HCT116 (cell line): ENCODE data around the gene ITPKB. TPM values are rescaled to one million over a fixed set of nuclear protein-coding genes. Genes with fewer than 3 reads are reported as not detected.

ENCODE experiments used
- ATAC-seq: fragments of 200-7000 bp; cut with Tn5 transposase; 2 replicates; pipeline ENCODE4 v1.9.1; 2020; ENCODE audit warnings: mild to moderate bottlenecking, moderate library complexity
- BruUV-seq: library from RNA; stranded (reverse); fragments of 400-500 nt; replicated peaks from 2 replicates; lab custom pipeline; 2021; lab: Mats Ljungman, UMichigan
- CTCF ChIA-PET: fragments of 300-600 bp; sonication (Branson Sonifier 250); formaldehyde crosslinking; loops from one replicate; lab custom pipeline; 2021; ENCODE audit warnings: antibody characterized with exemption; lab: Charles Lee
- POLR2A ChIA-PET: fragments of 300-600, 350-600 bp; sonication (Branson Sonifier 250); formaldehyde crosslinking; loops from one replicate; lab custom pipeline; 2021; ENCODE audit warnings: antibody characterized with exemption; lab: Charles Lee
- RAD21 ChIA-PET, 2 experiments: fragments of 300-600 bp; sonication (Branson Sonifier 250); formaldehyde crosslinking; loops; one replicate each; lab custom pipeline; 2023; ENCODE audit warnings: low total read pairs in 2 of 2; ENCODE audit not compliant: uncharacterized antibody in 2 of 2, unreplicated experiment in 2 of 2, low non-redundant PET in 1 of 2; lab: Charles Lee
- DNase-seq: peaks from one replicate; pipeline ENCODE4 v3.0.0-alpha.2; 2010; ENCODE audit warnings: low read depth, low spot score
- H2AFZ ChIP-seq: fragments of 200-600 bp; shearing (Covaris generic), sonication (generic); 2 replicates; pipeline ENCODE4 v1.6.1; 2017; ENCODE audit warnings: low read depth, mixed run types, mixed read lengths, antibody characterized with exemption, low read length; ENCODE audit not compliant: poor library complexity, severe bottlenecking
- H3K27ac ChIP-seq: 2 replicates; pipeline ENCODE4 v1.5.1; 2012; ENCODE audit warnings: low read depth, low read length
- H3K27me3 ChIP-seq: fragments of 200-600 bp; sonication (generic); 2 replicates; pipeline ENCODE4 v1.6.1; 2016; ENCODE audit warnings: mixed run types, low read length, mixed read lengths; ENCODE audit not compliant: insufficient read depth
- H3K36me3 ChIP-seq, 2 experiments: fragments of 200-500 bp in 1 of 2; fragments of 200-600 bp in 1 of 2; sonication (Bioruptor generic) in 1 of 2; sonication (generic) in 1 of 2; 2 replicates each; pipeline versions ENCODE4 v1.5.1 to v1.6.1; 2014 to 2016; ENCODE audit warnings: low read length in 2 of 2, inconsistent platforms in 1 of 2, mixed read lengths in 1 of 2, mixed run types in 1 of 2; ENCODE audit not compliant: insufficient read depth in 2 of 2, control insufficient read depth in 1 of 2
- H3K4me1 ChIP-seq, 2 experiments: fragments of 200-600 bp in 1 of 2; sonication (generic) in 1 of 2; 2 replicates each; pipeline versions ENCODE4 v1.5.1 to v1.6.1; 2012 to 2017; ENCODE audit warnings: low read length in 2 of 2, inconsistent platforms in 1 of 2, mild to moderate bottlenecking in 1 of 2, mixed read lengths in 1 of 2, mixed run types in 1 of 2, moderate library complexity in 1 of 2; ENCODE audit not compliant: insufficient read depth in 2 of 2, control insufficient read depth in 1 of 2
- H3K4me2 ChIP-seq: fragments of 200-600 bp; sonication (generic); 2 replicates; pipeline ENCODE4 v1.6.1; 2017; ENCODE audit warnings: mixed run types, low read length, mixed read lengths
- H3K4me3 ChIP-seq, 2 experiments: fragments of 200-600 bp in 1 of 2; sonication (generic) in 1 of 2; replicated peaks in 1 of 2; 2 replicates each; pipeline ENCODE4 v1.5.1; 2011 to 2016; ENCODE audit warnings: low read length in 2 of 2, control low read depth in 1 of 2, low read depth in 1 of 2, mild to moderate bottlenecking in 1 of 2, mixed read lengths in 1 of 2, mixed run types in 1 of 2
- H3K79me2 ChIP-seq: fragments of 200-600 bp; sonication (generic); 2 replicates; pipeline ENCODE4 v1.6.1; 2017; ENCODE audit warnings: mild to moderate bottlenecking, mixed run types, low read length, moderate library complexity, mixed read lengths; ENCODE audit not compliant: insufficient read depth
- H3K9ac ChIP-seq: fragments of 200-600 bp; sonication (generic); 2 replicates; pipeline ENCODE4 v1.6.1; 2016; ENCODE audit warnings: low read length, mixed read lengths
- H3K9me2 ChIP-seq: fragments of 200-600 bp; sonication (generic), shearing (Covaris generic); 2 replicates; pipeline ENCODE4 v1.6.1; 2017; ENCODE audit warnings: mixed run types, mild to moderate bottlenecking, moderate library complexity; ENCODE audit not compliant: insufficient read depth
- H3K9me3 ChIP-seq, 2 experiments: fragments of 200-500 bp in 1 of 2; fragments of 200-600 bp in 1 of 2; sonication (Bioruptor generic) in 1 of 2; sonication (generic) in 1 of 2; 2 replicates each; pipeline ENCODE4 v1.6.1; 2014 to 2017; ENCODE audit warnings: low read length in 2 of 2, mixed read lengths in 2 of 2, inconsistent platforms in 1 of 2, low read depth in 1 of 2, mild to moderate bottlenecking in 1 of 2, mixed run types in 1 of 2, moderate library complexity in 1 of 2; ENCODE audit not compliant: control insufficient read depth in 1 of 2, insufficient read depth in 1 of 2
- H4K20me1 ChIP-seq: fragments of 200-600 bp; sonication (generic), shearing (Covaris generic); 2 replicates; pipeline ENCODE4 v1.6.1; 2017; ENCODE audit warnings: mixed run types, mild to moderate bottlenecking, moderate library complexity; ENCODE audit not compliant: insufficient read depth
- CBX3 ChIP-seq: IDR thresholded peaks from 2 replicates; pipeline ENCODE4 v1.6.1; 2012; ENCODE audit warnings: low read depth
- EGR1 ChIP-seq: IDR thresholded peaks from 2 replicates; pipeline ENCODE4 v1.6.1; 2012; ENCODE audit warnings: low read depth
- ELF1 ChIP-seq: IDR thresholded peaks from 2 replicates; pipeline ENCODE4 v1.6.1; 2012; ENCODE audit warnings: low read depth, borderline replicate concordance
- EZH2phosphoT487 ChIP-seq: fragments of 200-600 bp; IDR thresholded peaks from 2 replicates; pipeline ENCODE4 v1.6.1; 2018; ENCODE audit warnings: antibody characterized with exemption, borderline replicate concordance
- FOSL1 ChIP-seq: IDR thresholded peaks from 2 replicates; pipeline ENCODE4 v1.6.1; 2012; ENCODE audit warnings: low read depth
- JUND ChIP-seq: IDR thresholded peaks from 2 replicates; pipeline ENCODE4 v1.6.1; 2012
- POLR2A ChIP-seq: IDR thresholded peaks from 2 replicates; pipeline ENCODE4 v1.7.0; 2011; ENCODE audit warnings: borderline replicate concordance; ENCODE audit not compliant: insufficient read depth, insufficient read length; ENCODE audit errors: extremely low read depth
- RAD21 ChIP-seq: IDR thresholded peaks from 2 replicates; pipeline ENCODE4 v1.6.1; 2012; ENCODE audit warnings: low read depth, mild to moderate bottlenecking
- SRF ChIP-seq: IDR thresholded peaks from 2 replicates; pipeline ENCODE4 v1.6.1; 2012; ENCODE audit warnings: low read depth
- TCF7L2 ChIP-seq: IDR thresholded peaks from 2 replicates; pipeline ENCODE4 v1.7.0; 2011; ENCODE audit warnings: borderline replicate concordance, inconsistent platforms; ENCODE audit not compliant: insufficient read depth, insufficient read length; ENCODE audit errors: extremely low read depth
- YY1 ChIP-seq: IDR thresholded peaks from 2 replicates; pipeline ENCODE4 v1.6.1; 2011; ENCODE audit warnings: low read length, low read depth, moderate library complexity, mild to moderate bottlenecking; ENCODE audit not compliant: insufficient replicate concordance; ENCODE audit errors: extremely low read depth
- ZFX ChIP-seq: fragments of 450-650 bp; IDR thresholded peaks from 2 replicates; pipeline ENCODE4 v1.6.1; 2017
- intact Hi-C: fragments of 100-400 bp; cut with micrococcal nuclease; formaldehyde crosslinking; loops from 2 replicates; pipeline ENCODE4 v1.10.0; 2022
- total RNA-seq: library from RNA; stranded (reverse); gene quantifications from one replicate; pipeline ENCODE4 v1.2.1, GENCODE V29; 2021; ENCODE audit not compliant: unreplicated experiment
- TF ChIP-seq, protein P1 (sequence below): IDR thresholded peaks from 2 replicates; pipeline ENCODE4 v1.6.1; 2012

Gene ITPKB
- total RNA-seq, 1 experiment from 2014 or later = 4.4 TPM

DNA sequence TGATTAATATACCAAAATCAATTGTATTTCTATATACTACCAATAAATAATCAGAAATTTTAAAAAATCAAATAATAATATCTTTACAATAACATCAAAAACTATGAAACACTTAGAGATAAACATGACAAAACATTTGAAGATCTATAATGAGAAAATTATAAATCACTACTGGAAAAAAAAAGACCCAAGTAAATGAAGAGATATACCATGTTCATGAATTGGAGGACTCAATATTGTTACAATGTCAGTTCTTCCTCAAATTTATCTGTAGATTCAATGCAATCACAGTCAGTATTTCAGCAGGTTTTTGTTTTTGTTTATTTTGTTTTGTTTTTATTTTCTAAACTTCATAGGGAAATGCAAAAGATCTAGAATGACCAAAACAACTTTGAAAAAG lies 4.2 kb upstream of the ITPKB start (continued):
- TF ChIP-seq YY1 (no peak), JUND (no peak), ELF1 (no peak), SRF (no peak), ZFX (no peak), EGR1 (no peak), CBX3 (no peak), TCF7L2 (no peak), EZH2phosphoT487 (no peak)

DNA sequence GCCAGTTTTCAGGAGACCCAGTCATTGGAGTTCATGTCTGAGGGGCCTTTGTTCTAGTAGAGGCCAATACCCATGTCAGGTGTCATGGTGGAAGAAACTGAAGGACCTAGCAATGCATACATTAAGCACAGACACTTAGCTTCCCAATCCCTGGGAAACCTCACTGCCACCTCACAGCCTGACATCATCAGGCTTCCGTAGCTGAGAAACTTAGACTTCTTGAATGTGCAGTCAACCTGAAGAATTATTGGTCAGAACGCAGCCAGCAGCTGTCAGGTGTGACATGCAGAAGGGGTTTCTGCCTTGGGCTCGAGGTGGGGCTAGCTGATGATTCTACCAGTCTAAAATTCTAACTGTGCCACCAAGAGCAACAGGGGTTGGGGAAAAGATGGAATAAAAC lies 1.9 kb upstream of the ITPKB start:
- DNase-seq (no peak), ATAC-seq (no peak)
- H3K9me3 ChIP-seq = no peaks in the 10 kb centered on the region
- CTCF ChIA-PET = no interaction called here
- no peaks in the 10 kb centered on the region for H3K79me2 ChIP-seq
- no peaks in the 10 kb centered on the region for H3K36me3 ChIP-seq
- H4K20me1 ChIP-seq = no peaks in the 10 kb centered on the region
- H3K4me2 ChIP-seq = no peak overlapping the region
- no peak overlapping the region for H2AFZ ChIP-seq
- no peak overlapping the region for H3K27ac ChIP-seq
- no peaks in the 10 kb centered on the region for H3K27me3 ChIP-seq
- POLR2A ChIA-PET = no interaction called here
- H3K9ac ChIP-seq = no peak overlapping the region
- no peaks in the 10 kb centered on the region for H3K9me2 ChIP-seq
- peaks cover 4 to 21% of the 10 kb centered on the region in 2 experiments; a peak in 3 of 4 replicates for H3K4me1 ChIP-seq
- TF ChIP-seq ZFX (no peak), FOSL1 (no peak), EZH2phosphoT487 (no peak), POLR2A (no peak), RAD21 (no peak)
- TF ChIP-seq, protein P1, sequence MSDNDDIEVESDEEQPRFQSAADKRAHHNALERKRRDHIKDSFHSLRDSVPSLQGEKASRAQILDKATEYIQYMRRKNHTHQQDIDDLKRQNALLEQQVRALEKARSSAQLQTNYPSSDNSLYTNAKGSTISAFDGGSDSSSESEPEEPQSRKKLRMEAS = no peak
- intact Hi-C loops = no loop called here
- BruUV-seq = no TSS peak
- no peak overlapping the region for H3K4me3 ChIP-seq
- RAD21 ChIA-PET = no interaction called here
